Stimulated activated CD4-positive, alpha-beta T cell treated with anti-CD3 and anti-CD28 coated beads, Interleukin-12 subunit alpha, Interleukin-12 subunit beta, amount 100 ng/mL, for 24 hours (primary cell): Measurements from ENCODE around the gene PRSS2.
"Not testable (repeated sequence)": the region's sequence is repeated elsewhere in the genome, so short reads cannot be mapped to it uniquely, and the experiment has no call there.

ENCODE experiments used
- DNase-seq, 2 experiments: peaks; one replicate each; pipeline ENCODE4 v3.0.0-alpha.2; 2020; ENCODE audit warnings: low read depth in 2 of 2

The PRSS2 gene

DNA sequence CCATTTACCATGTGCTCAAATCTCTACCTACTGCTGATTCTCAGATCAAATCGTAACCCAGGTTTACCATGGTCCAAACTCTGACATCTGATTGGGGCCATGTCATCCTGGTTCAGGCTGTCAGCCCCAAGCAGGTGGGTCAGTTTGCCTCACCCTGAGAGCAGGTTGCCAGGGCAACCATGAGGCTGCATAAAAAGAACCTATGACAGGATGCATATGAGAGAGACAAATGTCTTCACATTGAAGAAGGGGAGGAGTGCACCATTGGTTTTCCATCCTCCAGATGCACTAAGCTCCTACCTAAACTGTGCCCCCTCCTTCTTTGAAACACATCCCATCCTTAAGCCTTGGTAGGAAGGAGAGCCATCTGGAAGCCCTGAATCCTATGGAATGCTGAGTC lies 11.3 kb upstream of the PRSS2 start:
- DNase-seq: no peak

DNA sequence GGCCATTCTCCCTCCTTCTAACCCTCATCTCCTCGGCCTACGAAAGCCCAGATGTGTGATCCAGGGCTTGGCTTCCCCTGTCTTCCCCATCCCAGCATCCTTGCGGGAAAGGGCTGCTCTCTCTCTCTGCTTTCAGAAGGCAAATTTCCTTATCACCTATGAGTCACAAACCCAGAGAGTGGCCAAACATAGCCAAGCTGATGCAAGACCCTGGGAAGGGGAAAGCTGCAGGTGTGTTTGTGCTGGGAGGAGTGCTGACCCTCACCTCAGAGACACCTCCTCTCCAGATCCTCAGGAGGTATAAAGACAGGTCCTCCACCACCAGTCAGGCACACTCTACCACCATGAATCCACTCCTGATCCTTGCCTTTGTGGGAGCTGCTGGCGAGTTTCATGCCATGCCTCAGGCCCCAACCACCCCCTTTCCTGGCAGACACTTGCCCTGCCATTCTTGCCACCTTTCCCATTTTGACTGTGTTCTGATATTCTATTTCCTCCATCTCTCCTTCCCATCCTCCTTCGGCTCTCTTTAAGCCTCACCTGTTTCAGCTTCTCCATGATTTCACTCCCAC lies 10.6 kb upstream of the PRSS2 start:
- no peak for DNase-seq

DNA sequence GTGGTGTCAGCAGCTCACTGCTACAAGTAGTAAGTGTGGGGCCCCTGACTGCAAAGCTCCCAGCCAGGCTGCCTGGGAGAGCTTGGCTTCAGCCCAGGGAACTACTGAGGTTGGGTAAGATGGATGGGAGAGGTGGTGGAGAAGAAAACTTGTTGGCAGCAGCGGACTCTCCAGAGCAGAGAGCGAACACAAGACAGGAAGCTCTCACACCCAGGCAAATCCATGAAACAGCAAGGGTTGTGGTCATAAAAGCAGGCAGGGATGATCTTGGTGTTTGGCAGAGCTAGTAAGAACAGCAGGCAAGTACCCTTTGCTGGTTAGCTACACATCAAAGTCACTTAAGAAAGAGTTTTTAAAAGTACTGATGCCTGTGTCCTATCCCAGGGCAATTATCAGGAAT lies 9.2 kb upstream of the PRSS2 start:
- not testable (repeated sequence) for DNase-seq

DNA sequence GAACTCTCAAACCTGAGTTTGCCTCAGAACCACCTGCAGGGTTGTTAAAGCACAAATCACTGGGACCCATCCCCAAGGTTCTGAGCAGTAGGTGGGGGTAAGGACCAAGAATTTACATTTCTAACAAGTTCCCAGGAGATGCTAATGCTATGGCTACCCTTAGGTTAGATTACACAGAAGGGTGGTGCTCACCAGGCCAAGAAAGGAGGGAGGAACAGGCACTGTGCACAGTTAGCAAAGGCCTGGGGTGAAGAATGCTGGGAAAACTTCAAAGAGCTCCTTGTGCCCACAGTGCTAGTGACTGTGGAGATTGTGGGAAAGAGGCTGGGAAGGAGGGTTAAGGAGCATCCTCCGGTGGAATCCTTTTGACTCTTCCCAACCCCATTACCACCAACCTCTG lies 8.7 kb upstream of the PRSS2 start:
- DNase-seq: no peak

DNA sequence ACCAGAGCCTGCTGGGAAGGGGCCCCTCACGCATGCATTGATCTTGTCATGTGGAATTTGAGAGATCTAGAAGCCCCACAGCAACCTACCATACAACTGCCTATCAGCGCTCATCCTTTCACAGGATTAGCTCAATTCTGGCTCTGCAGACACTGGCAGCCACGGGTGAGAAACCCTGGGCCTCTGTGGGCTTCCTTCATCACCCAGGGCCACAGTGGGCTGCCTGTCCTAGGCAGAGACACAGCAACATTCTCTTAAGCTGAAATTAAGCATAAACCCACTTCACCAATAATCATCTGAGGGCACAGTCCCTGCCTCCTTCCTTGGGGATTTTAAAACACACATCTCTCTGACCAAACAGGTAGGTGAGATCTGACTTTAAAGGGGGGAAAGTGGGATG lies 3.3 kb upstream of the PRSS2 start:
- DNase-seq: no peak

DNA sequence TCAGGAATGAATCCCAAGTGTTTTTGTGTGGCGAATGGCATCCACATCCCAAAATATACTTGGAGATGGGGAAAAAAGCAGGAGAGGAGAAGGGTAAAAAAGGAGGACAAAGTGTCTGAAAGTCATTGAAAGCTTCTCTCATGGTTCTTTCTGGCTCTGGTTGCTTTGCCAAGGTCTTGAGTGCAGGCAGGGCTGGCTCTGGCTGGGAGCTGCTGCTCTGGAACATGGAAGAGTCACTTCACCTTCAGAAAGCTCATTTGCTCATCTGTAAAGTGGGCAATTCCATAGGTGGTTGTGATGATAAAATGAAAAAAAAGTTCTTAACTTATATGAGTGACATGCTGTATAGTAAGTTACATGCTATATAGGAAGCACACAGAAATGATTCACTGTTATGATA lies 2.9 kb upstream of the PRSS2 start:
- DNase-seq: no peak

DNA sequence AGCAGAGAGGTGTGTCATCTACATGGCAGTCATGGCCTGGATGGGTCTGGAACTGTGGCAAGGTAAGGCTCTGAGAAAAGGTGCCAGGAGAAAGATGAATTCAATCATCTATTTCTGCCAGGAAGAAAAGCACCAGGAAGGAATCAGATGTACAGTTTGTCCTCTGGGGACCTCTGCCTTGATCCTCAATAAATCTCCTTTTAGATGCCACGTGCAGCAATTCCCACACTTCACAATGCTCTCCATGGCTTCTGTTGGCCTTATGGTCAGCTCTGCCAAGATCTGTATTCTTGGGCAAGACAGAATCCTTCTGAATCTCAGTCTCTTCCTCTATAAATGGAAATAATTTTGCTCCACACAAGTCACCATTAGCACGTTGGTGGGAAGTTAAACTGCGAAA lies 1.9 kb upstream of the PRSS2 start:
- not testable (repeated sequence) for DNase-seq

DNA sequence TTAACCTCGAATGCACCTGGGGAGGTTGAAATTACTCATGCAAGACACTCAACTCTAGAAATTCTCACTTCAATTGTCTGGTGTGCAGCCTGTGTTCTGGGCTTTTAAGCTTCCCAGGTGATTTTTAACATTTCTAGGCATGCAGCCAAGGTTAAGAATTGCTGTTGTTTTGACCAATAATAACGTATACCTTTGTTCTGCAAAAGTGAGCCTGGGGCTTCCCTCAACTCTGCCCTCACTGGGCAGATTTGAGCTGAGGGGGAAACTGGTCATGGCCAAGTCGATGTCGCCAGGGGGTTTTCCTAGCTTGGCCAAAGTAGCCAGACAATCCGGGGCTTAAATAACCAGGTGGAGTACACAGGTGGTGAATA lies 568 bp downstream of the PRSS2 start:
- no peak for DNase-seq

DNA sequence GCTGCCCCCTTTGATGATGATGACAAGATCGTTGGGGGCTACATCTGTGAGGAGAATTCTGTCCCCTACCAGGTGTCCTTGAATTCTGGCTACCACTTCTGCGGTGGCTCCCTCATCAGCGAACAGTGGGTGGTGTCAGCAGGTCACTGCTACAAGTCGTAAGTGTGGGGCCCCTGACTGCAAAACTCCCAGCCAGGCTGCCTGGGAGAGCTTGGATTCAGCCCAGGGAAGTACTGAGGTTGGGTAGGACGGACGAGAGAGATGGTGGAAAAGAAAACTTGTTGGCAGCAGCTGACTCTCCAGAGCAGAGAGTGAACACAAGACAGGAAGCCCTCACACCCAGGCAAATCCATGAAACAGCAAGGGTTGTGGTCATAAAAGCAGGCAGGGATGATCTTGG lies 1.3 kb downstream of the PRSS2 start:
- DNase-seq: no peak

DNA sequence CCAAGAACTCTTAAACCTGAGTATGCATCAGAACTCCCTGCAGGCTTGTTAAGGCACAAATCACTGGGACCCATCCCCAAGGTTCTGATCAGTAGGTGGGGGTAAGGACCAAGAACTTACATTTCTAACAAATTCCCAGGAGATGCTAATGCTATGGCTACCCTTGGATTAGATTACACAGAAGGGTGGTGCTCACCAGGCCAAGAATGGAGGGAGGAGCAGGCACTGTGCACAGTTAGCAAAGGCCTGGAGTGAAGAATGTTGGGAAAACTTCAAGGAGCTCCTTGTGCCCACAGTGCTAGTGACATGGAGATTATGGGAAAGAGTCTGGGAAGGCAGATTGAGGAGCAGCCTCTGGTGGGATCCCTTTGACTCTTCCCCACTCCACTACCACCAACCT lies 1.9 kb downstream of the PRSS2 start:
- DNase-seq: no peak

DNA sequence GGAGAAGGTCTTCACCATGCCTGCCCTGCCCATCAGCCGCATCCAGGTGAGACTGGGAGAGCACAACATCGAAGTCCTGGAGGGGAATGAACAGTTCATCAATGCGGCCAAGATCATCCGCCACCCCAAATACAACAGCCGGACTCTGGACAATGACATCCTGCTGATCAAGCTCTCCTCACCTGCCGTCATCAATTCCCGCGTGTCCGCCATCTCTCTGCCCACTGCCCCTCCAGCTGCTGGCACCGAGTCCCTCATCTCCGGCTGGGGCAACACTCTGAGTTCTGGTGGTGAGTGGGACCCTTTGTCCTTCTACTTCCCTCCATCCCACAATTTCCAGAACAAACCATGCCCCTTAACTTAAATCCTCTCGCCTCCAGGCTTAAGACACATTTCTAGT lies 2.5 kb downstream of the PRSS2 start:
- no peak for DNase-seq

DNA sequence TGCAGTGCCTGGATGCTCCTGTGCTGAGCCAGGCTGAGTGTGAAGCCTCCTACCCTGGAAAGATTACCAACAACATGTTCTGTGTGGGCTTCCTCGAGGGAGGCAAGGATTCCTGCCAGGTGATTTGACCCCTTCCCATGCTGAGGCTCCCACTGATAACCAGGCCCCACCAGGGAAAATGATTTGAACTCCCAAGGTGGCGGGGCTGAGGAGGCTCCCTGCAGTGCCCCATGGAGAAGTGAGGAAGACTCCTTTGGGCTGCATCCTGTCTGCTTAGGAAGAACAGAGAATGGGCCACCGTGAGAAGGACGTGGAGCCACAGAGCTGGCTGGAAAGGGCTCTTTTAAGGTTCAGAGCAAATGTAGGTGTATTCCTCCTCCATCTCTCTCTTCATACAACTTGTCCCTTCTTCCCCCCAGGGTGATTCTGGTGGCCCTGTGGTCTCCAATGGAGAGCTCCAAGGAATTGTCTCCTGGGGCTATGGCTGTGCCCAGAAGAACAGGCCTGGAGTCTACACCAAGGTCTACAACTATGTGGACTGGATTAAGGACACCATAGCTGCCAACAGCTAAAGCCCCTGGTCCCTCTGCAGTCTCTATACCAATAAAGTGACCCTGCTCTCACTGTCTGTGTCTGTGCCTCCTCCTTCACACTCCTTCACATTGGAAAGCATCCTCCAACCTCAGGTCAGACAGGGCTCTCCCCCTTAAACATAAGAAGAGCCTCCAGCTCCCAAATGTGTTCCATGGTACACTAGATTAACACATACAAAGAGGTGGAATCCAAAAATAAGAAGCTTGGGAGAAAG lies 3.4 kb downstream of the PRSS2 start:
- DNase-seq: no peak

DNA sequence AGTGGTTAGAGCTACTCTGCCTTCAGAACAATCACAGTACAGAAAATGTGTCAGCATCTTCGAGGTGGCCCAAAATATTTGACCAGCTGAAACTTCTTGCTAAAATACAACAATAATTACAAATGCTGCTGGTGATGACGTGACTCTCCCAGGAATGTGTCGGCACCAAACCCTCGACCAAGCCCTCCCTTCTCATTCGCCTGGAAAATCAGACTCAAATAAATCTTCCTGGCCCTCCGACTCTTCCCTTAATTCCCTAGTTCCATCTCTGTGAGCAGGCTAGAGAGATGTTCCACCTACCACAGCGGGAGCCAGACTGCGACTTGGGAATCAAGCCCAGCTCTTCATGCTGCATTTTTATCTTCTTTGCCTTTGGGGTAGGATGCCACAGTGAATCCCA lies 4.1 kb downstream of the PRSS2 start:
- no peak for DNase-seq

DNA sequence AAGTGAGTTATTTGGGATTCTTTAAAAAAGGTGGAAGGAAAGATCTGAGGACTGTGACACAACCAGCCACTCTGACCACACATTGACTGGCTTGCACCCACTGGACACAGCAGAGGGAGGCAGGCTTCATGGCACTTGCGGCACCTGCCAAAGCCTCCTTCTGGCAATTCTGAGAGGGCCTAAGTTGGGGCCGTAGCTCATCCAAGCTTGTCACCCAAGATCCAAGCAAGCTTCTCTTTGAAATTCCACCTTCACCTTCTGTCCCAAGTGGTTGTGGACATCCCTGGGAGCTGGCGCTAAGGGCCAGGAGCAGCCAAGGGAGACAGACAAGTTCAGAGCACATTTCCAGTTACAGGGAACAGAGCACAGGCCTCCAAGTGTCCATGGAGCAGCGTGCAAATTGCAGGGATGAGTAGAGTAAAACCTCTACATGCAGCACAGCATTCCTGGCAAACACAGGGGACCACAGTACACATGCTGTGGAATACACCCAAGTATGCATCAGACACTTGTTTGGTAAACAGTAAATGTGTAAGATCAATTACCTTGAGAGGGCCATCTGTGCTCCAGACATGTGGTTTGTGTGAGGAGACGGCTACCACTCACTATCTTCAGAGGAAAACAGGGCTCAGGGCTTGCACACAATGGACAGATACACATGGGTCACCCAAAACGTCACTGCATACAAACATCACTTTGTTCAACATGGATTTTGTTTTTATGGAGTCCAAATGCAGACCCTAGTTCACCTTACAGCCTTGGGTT lies 4.8 kb downstream of the PRSS2 start:
- DNase-seq: not testable (repeated sequence)

DNA sequence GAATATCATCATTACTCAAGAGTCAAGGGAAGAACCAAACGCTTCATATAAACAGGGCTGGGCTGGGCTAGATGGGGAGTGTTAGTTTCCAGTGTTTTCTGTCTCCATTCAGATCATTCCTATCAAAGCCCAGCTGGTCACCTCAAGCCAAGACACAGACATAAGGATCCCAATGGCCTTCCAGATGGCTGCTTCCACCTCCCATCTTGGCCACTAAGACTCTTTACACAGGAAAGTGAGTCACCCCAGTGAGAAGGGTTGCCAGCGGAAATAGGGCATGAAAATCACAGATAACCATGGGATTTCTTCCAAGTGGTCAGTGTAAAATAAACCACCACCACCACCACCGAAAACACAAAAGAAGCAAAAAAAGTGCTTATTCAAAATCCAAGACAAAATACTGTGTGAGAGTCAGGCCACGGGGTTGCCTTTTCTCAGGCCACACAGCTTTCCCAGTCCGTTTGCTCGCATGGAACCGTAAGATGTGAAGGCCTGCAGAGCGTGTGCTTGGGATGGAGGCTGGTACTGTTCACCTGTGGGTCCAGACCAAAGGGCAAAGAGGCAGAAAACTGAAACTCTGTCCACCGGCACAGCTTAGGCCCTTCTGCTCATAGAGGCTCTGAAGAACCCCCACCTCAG lies 5.6 kb downstream of the PRSS2 start:
- no peak for DNase-seq

DNA sequence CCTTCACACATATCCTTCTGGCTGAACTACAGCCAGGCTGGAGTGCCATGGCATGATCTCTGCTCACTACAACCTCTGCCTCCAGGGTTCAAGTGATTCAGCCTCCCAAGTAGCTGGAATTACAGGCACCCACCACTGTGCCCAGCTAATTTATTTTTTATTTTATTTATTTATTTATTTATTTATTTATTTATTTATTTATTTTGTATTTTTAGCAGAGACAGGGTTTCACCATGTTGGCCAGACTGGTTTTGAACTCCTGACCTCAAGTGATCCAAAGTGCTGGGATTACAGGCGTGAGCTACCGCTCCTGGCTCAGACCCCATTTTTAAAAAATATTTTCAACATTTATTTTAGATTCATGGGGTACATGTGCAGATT lies 6.1 kb downstream of the PRSS2 start:
- DNase-seq: not testable (repeated sequence)

DNA sequence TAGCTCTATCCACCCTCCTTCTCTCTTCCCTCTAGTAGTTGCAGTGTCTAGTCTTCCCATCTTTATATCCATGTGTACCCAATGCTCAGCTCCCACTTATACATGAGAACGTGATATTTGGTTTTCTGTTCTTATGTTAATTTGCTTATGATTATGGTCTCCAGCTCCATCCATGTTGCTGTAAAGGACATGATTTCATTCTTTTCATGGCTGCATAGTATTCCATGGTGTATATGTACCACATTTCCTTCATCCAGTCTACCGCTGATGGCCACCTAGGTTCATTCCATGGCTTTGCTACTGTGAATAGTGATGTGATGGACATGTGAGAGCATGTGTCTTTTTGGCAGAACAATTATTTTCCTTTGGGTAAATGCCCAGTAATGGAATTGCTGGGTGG lies 6.5 kb downstream of the PRSS2 start:
- no peak for DNase-seq

DNA sequence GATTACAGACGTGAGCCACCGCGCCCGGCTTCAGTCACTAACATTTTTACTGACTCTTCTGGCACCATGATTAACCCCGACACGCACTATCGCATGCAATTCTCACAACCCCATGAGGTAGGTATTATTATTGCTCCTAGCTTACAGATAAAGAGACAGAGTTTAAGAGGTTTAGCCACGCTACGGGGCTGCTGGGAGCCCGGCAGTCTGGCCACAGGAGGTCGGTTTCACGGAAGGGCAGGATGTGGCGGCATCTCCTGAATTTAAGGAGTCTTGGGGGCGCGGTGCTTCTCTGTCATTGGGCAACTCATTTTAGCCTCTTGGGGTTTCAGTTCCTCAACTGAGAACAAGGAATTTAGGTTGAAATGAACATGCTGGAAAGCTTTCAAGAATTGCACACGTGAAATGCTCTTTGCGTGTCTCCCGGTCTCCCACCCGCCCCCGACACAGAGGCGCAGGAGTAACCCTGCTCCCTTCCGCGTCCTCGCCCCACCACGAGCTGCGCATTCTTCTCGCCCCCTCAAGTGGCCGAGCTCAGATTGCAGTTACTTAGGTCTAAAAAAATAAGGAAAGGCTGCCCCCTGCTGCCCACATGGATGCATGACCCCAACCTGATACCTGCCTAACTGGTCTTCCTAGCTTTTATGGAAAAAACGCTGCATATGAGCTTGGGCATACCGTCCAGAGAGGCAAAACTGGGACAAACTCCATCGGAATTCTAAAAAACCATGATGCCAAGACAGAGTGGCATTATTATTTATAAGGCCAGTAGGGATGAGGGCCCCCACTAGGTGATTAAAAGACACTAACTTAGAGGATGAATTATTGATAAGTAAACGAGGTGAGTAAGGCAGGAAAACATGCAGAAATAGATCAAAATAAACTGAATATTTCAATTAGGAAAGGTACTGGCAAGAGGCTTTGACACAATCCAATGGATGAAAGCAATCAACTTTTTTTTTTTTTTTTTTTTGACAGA lies 12.4 kb downstream of the PRSS2 start:
- DNase-seq: no peak

DNA sequence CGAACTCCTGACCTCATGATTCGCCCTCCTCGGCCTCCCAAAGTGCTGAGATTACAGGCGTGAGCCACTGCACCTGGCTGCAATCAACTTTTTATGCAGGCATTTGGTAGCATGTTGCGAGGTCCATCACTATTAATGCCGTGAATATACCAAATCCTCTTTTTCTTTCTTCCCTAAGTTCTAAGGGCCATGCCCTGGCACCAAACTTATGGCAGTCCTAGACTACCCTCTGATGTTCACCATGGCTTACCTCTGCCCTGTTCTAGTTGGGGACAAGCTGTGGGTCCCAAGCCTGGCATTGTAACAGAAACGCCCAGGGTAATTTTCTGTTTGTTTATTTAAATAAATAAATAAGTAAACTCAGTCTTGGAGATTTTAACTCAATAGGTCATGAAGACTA lies 13.3 kb downstream of the PRSS2 start:
- DNase-seq: no peak

DNA sequence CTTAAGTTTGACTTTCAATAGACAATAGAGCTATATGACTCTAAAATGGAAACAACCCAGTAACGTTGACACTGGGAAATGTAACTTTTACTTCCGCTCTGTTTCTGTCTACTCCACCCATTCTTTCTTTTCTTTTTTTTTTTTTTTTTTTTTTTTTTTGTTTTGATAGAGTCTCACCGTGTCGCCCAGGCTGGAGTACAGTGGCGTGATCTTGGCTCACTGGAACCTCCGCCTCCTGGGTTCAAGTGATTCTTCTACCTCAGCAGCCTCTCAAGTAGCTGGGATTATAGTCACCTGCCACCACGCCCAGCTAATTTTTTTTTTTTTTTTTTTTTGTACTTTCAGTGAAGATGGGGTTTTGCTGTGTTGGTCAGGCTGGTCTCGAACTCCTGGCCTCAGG lies 13.9 kb downstream of the PRSS2 start:
- no peak for DNase-seq

DNA sequence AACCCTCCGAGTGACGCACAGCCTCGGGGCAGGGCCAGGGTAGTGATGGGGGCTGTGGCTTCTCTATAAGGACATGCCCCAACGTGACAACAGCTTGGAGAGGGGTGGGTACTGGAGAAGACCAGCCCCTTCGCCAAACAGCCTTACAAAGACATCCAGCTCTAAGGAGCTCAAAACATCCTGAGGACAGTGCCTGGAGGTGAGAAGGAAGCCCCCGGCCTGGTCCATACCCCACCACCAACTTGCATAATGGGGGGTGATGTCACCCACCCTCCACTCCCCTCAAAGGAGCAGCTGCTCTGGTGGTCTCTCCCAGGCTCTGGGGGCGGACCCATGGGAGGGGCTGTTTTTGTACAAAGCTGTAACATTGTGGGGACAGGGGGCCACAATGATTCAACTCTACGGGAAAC lies 15.1 kb downstream of the PRSS2 start:
- DNase-seq: no peak
